Bronchial epithelial cell (primary cell): ENCODE results near the gene FOXO6. TPM values are rescaled to one million over a fixed set of nuclear protein-coding genes. Genes with fewer than 3 reads are reported as not detected.

Source experiments
- DNase-seq: peaks from one replicate; pipeline ENCODE4 v3.0.0-alpha.2; 2010; ENCODE audit warnings: low read depth
- FAIRE-seq: peaks from 2 replicates; lab custom pipeline; 2011; peaks lifted over from hg19 to GRCh38; lab: Jason Lieb, UNC
- H3K27me3 ChIP-seq: 2 replicates; pipeline ENCODE4 v1.5.1; 2011; ENCODE audit warnings: low read length; ENCODE audit not compliant: control insufficient read depth, insufficient read depth
- H3K36me3 ChIP-seq: 2 replicates; pipeline ENCODE4 v1.5.1; 2011; ENCODE audit warnings: low read length; ENCODE audit not compliant: control insufficient read depth, insufficient read depth
- H3K4me3 ChIP-seq: 2 replicates; pipeline ENCODE4 v1.5.1; 2011; ENCODE audit warnings: mild to moderate bottlenecking, low read depth, low read length, control low read depth
- total RNA-seq: library from RNA; depleted of rRNA; stranded (reverse); fragments of >200 nt; gene quantifications from 2 replicates; pipeline ENCODE4 v1.2.1, GENCODE V29; 2014
- TF ChIP-seq, protein P1 (sequence below): IDR thresholded peaks from 2 replicates; pipeline ENCODE4 v1.5.1; 2011; ENCODE audit warnings: mild to moderate bottlenecking, moderate library complexity, low read length, control low read depth, inconsistent platforms; ENCODE audit not compliant: insufficient read depth, severe bottlenecking

FOXO6 gene
- total RNA-seq, 1 donor from 2014 or later = not detected

DNA sequence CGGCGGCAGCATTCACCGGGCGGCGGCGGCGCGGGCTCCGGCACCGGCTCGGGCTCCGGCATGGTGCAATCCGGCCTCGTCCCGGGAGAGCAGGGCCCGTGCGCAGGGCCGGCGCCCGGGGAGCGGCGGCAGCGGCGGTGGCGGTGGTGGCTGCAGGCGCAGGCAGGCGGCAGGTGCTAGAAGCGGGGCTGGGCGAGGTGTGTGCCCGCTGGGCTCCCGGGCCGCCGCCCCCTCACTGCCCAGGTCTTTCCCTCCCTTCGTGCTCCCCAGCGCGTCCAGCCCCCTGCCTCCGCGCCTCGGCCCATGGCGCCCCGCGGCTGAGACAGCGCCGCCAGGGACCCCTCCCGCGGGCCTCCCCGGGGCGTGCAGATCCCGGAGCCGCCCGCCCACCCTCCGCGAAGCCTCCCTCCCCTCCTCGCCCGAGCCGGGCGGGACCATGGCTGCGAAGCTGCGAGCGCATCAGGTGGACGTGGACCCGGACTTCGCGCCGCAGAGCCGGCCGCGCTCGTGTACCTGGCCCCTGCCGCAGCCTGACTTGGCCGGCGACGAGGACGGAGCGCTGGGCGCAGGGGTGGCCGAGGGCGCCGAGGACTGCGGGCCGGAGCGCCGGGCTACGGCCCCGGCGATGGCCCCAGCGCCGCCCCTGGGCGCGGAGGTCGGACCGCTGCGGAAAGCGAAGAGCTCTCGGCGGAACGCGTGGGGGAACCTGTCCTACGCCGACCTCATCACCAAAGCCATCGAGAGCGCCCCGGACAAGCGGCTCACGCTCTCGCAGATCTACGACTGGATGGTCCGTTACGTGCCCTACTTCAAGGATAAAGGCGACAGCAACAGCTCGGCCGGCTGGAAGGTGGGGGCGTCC is 492 bp downstream of the FOXO6 start:
- DNase-seq (no peak), FAIRE-seq (no peak)
- Histone ChIP-seq H3K27me3 (peaks cover 13% of the 10 kb centered on the region), H3K36me3 (no peaks in the 10 kb centered on the region), H3K4me3 (peak overlapping the region; percentile 41)
- TF ChIP-seq, protein P1, sequence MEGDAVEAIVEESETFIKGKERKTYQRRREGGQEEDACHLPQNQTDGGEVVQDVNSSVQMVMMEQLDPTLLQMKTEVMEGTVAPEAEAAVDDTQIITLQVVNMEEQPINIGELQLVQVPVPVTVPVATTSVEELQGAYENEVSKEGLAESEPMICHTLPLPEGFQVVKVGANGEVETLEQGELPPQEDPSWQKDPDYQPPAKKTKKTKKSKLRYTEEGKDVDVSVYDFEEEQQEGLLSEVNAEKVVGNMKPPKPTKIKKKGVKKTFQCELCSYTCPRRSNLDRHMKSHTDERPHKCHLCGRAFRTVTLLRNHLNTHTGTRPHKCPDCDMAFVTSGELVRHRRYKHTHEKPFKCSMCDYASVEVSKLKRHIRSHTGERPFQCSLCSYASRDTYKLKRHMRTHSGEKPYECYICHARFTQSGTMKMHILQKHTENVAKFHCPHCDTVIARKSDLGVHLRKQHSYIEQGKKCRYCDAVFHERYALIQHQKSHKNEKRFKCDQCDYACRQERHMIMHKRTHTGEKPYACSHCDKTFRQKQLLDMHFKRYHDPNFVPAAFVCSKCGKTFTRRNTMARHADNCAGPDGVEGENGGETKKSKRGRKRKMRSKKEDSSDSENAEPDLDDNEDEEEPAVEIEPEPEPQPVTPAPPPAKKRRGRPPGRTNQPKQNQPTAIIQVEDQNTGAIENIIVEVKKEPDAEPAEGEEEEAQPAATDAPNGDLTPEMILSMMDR = no peak

DNA sequence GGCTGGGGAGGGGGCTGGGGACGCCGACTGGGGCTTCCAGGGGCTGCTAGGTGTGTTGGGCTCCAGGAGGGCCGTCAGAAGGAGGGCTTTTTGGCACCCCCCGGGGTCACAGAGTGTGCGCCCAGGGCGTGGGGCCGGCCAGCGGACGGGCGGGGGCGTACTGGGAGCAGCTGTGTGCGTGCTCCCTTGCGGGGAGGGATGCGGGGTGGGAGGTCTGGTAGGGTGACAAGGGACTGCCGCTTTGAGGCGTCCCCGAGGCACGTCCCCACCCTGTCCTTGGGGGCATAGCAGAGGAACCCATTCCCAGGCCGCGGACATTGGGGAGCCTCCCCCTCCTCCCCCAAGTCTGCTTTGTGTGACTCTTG is 1.1 kb downstream of the FOXO6 start:
- FAIRE-seq (no peak), DNase-seq (no peak)
- Histone ChIP-seq H3K27me3 (peaks cover 18% of the 10 kb centered on the region), H3K36me3 (no peaks in the 10 kb centered on the region), H3K4me3 (no peak overlapping the region)
- TF ChIP-seq, protein P1 = no peak

DNA sequence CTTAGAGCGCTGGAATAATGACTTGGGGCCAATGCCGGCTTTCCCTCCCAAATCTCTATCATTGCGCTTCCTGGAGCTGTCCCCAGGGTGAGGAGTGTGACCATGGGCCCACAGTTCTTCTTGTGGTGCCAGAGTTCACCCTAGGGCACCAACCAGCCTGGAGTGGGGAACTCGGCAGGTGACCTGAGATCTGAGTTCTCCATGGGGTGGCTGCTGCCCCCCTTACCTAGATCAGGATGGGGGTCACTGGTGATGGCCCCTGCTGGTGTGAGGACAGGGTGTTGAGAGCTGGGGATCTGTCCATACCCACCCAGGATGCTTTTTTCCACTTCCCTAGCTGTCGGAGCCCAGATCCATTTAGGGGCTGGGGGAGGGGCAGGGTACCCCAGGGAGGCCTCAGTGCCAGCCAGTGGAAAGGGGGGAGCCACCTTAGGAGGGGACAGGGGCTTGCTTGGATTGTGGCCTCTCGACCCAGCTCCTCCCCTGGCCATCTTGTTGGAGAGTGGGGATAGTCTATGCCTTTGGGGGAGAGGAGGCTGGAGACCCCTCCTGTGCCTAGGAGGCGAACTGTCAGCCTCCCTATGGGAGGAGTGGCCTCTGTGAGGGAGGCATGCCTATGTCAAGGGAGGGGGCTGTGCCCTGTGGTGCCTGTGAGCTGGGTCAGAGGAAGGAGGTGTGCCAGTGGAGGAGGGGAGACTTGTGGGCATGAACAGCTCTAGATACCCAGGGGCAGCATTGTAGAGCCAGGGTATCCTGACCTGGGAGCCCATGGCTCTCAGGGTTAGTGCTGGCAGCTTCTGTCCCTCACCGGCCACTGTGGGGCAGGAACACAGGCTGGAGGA is 1.7 kb downstream of the FOXO6 start:
- Histone ChIP-seq H3K36me3 (no peaks in the 10 kb centered on the region), H3K27me3 (peaks cover 20% of the 10 kb centered on the region), H3K4me3 (no peak overlapping the region)
- DNase-seq (no peak), FAIRE-seq (no peak)
- TF ChIP-seq, protein P1 = no peak

DNA sequence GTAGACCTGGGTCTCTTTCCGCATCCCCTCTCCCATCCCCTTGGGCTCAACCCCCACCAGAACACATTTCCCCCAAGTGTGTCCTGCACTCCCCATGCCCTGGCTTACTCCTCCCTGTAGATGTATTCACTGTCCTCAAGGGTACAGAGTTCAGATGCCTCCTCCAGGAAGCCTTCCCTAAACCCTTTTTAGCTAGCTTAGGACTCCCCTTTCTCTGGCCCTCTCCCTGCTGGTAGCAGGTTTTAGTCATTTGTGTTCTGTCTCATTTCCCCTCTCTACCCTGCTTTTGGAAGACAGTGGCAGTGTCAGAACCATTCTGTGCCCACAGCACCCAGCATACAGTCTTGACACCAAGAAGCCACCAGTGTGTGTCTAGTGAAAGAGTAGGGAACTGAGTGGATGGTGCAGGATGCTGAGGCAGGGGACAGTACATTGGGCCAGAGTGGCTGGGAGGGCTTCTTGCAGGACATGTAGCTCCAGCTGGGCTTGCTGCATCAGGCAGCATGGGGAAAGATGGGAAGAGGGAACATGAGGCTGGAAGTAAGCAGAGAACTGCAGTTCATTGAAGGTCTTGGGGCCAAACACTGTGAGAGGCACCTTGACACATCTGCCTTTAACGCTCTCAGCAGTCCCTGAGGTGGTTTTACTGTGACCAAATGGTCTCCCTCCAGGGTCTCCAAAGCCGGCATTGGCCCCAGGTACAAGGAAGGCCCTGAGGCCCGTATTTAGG is 2.5 kb downstream of the FOXO6 start:
- Histone ChIP-seq H3K27me3 (peaks cover 22% of the 10 kb centered on the region), H3K4me3 (no peak overlapping the region), H3K36me3 (no peaks in the 10 kb centered on the region)
- FAIRE-seq = peak; percentile 52
- no peak for DNase-seq
- TF ChIP-seq, protein P1 = no peak

DNA sequence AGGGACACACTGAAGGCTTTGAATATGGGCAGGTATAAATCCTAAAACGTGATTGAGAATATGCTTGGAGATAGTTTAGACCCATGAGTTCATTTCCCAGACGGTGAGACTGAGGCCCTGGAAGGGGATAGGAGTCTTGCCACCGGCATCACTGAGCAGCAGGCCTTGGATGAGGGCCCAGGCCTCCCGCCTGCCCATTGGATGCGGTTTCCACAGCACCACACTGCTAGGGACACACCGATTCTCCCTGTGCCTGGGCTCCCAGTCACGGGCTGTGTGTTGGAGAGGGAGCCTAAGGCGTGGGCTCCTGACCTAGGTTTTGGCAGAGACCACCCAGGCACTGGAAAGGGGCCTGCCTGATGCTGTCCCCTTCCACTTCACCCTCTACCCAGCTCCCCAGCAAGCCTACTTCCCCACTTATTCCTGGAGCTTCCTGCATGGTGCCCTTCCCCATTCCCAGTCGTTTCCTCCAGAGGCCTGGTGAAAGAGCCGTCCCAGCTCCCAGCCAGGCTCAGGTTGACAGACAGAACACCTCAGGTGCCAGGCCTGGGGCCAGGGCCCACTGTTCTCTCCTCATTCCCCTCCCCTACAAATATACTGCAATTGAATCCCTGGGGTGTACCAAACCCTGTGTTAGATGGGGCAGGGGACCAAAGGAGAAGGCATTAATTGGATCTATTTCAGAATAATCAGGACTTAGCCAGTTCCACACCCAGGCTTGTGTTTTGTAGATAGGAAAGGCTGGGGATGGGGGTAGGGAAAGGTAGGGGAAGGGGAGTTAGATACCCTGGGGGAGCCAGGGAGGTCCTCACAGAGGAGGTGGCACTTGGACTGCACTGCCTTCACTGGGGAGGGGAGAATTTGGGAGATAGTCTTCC is 3.4 kb downstream of the FOXO6 start:
- no peak overlapping the region for H3K4me3 ChIP-seq
- no peak for FAIRE-seq
- peaks cover 23% of the 10 kb centered on the region for H3K27me3 ChIP-seq

More for the DNA sequence above, 3.4 kb downstream of the FOXO6 start:
- no peaks in the 10 kb centered on the region for H3K36me3 ChIP-seq
- TF ChIP-seq, protein P1 = no peak
- no peak for DNase-seq
